Type B pancreatic cell (in vitro differentiated cells): ENCODE data around the gene ACTL8. TPM values are rescaled to one million over a fixed set of nuclear protein-coding genes. Genes with fewer than 3 reads are reported as not detected.

Experiments
- DNase-seq: peaks from one replicate; pipeline ENCODE4 v3.0.0; 2021; ENCODE audit warnings: mixed read lengths; ENCODE audit not compliant: unreplicated experiment; ENCODE audit errors: extremely low spot score
- H3K27ac Mint-ChIP-seq: 2 replicates; pipeline ENCODE4 v1.8.0; 2021; ENCODE audit warnings: mild to moderate bottlenecking, mixed read lengths
- H3K27me3 Mint-ChIP-seq: 2 replicates; pipeline ENCODE4 v1.8.0; 2021; ENCODE audit warnings: mixed read lengths
- H3K36me3 Mint-ChIP-seq: 2 replicates; pipeline ENCODE4 v1.8.0; 2021; ENCODE audit warnings: mixed read lengths
- H3K4me1 Mint-ChIP-seq: one replicate; pipeline ENCODE4 v1.8.0; 2021; ENCODE audit warnings: mixed read lengths; ENCODE audit not compliant: unreplicated experiment
- H3K4me3 Mint-ChIP-seq: 2 replicates; pipeline ENCODE4 v1.8.0; 2021; ENCODE audit warnings: mild to moderate bottlenecking, mixed read lengths
- H3K9me3 Mint-ChIP-seq: 2 replicates; pipeline ENCODE4 v1.8.0; 2021; ENCODE audit warnings: mixed read lengths
- CTCF ChIP-seq: fragments of 200-600 bp; sonication (generic); conservative IDR thresholded peaks from 2 replicates; pipeline ENCODE4 v1.5.0; 2021; ENCODE audit warnings: antibody characterized with exemption, mild to moderate bottlenecking
- total RNA-seq: library from RNA; stranded (reverse); gene quantifications from 2 replicates; pipeline ENCODE4 v1.2.1, GENCODE V29; 2021; ENCODE audit warnings: low replicate concordance

The ACTL8 gene
- total RNA-seq, 1 donor from 2014 or later, result 0.22 TPM

GRCh38 chr1:17866740-17867029, 111.6 kb downstream of the ACTL8 start:
- H3K9me3 Mint-ChIP-seq, result peaks cover 3% of the 10 kb centered on the region
- DNase-seq, result no peak
- H3K4me1 Mint-ChIP-seq, result no peaks in the 10 kb centered on the region
- peaks cover 6% of the 10 kb centered on the region for H3K27me3 Mint-ChIP-seq
- no peak overlapping the region for H3K27ac Mint-ChIP-seq
- H3K4me3 Mint-ChIP-seq, result no peak overlapping the region
- H3K36me3 Mint-ChIP-seq, result no peaks in the 10 kb centered on the region
- no peak for TF ChIP-seq CTCF

- peaks cover 3% of the 10 kb centered on the region for H3K9me3 Mint-ChIP-seq
- H3K27ac Mint-ChIP-seq, result no peak overlapping the region
- no peak for DNase-seq
- H3K4me1 Mint-ChIP-seq, result no peaks in the 10 kb centered on the region
- H3K36me3 Mint-ChIP-seq, result no peaks in the 10 kb centered on the region
- no peak for TF ChIP-seq CTCF
- no peak overlapping the region for H3K4me3 Mint-ChIP-seq
- peaks cover 6% of the 10 kb centered on the region for H3K27me3 Mint-ChIP-seq
Measured at GRCh38 chr1:17867470-17867869, 112.3 kb downstream of the ACTL8 start.

GRCh38 chr1:17869815-17870214, 114.7 kb downstream of the ACTL8 start:
- peaks cover 3% of the 10 kb centered on the region for H3K9me3 Mint-ChIP-seq
- H3K27me3 Mint-ChIP-seq, result peaks cover 6% of the 10 kb centered on the region
- H3K4me1 Mint-ChIP-seq, result no peaks in the 10 kb centered on the region
- no peak overlapping the region for H3K27ac Mint-ChIP-seq
- no peaks in the 10 kb centered on the region for H3K36me3 Mint-ChIP-seq
- no peak overlapping the region for H3K4me3 Mint-ChIP-seq
- no peak for DNase-seq
- TF ChIP-seq CTCF, result no peak

DNA sequence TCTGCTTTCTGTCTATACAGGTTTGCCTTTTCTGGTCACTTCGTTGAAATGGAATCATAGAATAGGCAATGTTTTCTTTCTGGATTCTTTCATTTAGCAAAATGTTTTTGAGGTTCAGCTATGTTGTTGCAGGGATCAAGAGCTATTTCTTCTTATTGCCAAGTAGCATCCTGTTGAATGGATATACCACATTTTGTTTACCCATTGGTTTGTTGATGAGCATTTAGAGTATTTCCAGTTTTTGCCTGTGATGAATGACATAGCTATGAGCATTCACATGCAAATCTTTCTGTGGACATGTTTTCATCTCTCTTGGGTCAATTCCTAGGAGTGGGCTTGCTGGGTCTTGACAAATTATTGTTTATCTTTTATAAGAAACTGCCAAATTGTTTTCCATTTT, 115.5 kb downstream of the ACTL8 start:
- H3K4me1 Mint-ChIP-seq, result no peaks in the 10 kb centered on the region
- H3K9me3 Mint-ChIP-seq, result peaks cover 3% of the 10 kb centered on the region
- no peak for DNase-seq
- peaks cover 13% of the 10 kb centered on the region for H3K27me3 Mint-ChIP-seq
- H3K4me3 Mint-ChIP-seq, result no peak overlapping the region
- no peak overlapping the region for H3K27ac Mint-ChIP-seq
- no peaks in the 10 kb centered on the region for H3K36me3 Mint-ChIP-seq
- no peak for TF ChIP-seq CTCF

- peaks cover 17% of the 10 kb centered on the region for H3K27me3 Mint-ChIP-seq
- no peak for DNase-seq
- H3K4me3 Mint-ChIP-seq, result no peak overlapping the region
- no peaks in the 10 kb centered on the region for H3K36me3 Mint-ChIP-seq
- no peak for TF ChIP-seq CTCF
- H3K4me1 Mint-ChIP-seq, result no peaks in the 10 kb centered on the region
- H3K9me3 Mint-ChIP-seq, result no peaks in the 10 kb centered on the region
- H3K27ac Mint-ChIP-seq, result no peak overlapping the region
Measured at GRCh38 chr1:17873007-17873675, 118.0 kb downstream of the ACTL8 start.

DNA sequence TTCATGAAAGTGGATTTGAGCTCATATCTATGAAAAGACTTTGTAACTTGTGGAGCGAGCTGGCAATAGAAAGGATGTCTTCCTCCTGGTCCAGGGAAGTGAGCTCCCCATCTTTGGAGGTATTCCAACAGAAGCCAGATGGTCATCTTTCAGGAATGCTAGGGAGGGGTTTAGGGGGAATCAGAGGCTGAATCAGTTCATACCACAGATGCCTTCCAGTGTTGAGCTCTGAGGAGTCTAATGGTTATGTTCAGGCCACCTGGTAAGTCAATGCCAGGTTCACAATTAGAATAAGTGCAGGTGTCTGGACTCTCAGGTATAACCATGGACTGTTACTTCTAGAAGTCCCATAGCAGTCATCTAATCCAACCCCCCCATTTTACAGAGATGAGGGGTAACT, 119.1 kb downstream of the ACTL8 start:
- H3K9me3 Mint-ChIP-seq, result no peaks in the 10 kb centered on the region
- H3K4me3 Mint-ChIP-seq, result no peak overlapping the region
- no peak overlapping the region for H3K27ac Mint-ChIP-seq
- H3K36me3 Mint-ChIP-seq, result no peaks in the 10 kb centered on the region
- TF ChIP-seq CTCF, result no peak
- DNase-seq, result no peak
- H3K27me3 Mint-ChIP-seq, result peaks cover 15% of the 10 kb centered on the region
- no peaks in the 10 kb centered on the region for H3K4me1 Mint-ChIP-seq
